Frontal cortex (tissue), 4 donors: ENCODE data around the gene ERN1. TPM values are rescaled to one million over a fixed set of nuclear protein-coding genes. Genes with fewer than 3 reads are reported as not detected.
"Not testable (repeated sequence)": the region's sequence is repeated elsewhere in the genome, so short reads cannot be mapped to it uniquely, and the experiment has no call there.

ENCODE experiments used
- DNase-seq, 2 donors: peaks; one replicate each; pipeline ENCODE4 v3.0.0; 2012; ENCODE audit warnings: low spot score in 2 of 2
- FAIRE-seq: peaks from 2 replicates; lab custom pipeline; 2012; peaks lifted over from hg19 to GRCh38; lab: Jason Lieb, UNC
- total RNA-seq: library from RNA; depleted of rRNA; stranded (reverse); fragments of >200 nt; gene quantifications from one replicate; pipeline ENCODE4 v1.2.3, GENCODE V29; 2014
- donor health status: control.
- donor health status: control.
- donor health status: control.

Gene ERN1
- total RNA-seq, 1 donor from 2014 or later = 3.7 TPM

DNA sequence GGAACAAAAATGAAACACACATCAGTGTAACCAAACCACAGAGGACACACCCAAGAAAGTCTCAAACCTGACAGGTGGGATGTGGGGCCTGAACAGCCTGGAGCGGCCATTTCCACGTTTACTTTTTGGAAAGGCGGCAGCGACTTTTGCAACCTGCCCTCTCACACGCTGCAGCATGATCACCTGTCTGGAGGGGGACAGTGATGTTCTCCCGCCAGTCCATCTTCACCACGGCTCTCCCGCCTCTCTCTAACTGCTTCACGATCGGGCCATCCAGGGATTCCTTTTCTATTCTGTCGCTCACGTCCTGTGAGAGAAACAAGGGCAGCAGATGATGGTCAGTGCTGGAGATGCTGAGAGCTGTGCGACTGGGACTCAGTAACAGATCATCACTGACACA, 84.8 kb downstream of the ERN1 start:
- DNase-seq = no peak
- no peak for FAIRE-seq

DNA sequence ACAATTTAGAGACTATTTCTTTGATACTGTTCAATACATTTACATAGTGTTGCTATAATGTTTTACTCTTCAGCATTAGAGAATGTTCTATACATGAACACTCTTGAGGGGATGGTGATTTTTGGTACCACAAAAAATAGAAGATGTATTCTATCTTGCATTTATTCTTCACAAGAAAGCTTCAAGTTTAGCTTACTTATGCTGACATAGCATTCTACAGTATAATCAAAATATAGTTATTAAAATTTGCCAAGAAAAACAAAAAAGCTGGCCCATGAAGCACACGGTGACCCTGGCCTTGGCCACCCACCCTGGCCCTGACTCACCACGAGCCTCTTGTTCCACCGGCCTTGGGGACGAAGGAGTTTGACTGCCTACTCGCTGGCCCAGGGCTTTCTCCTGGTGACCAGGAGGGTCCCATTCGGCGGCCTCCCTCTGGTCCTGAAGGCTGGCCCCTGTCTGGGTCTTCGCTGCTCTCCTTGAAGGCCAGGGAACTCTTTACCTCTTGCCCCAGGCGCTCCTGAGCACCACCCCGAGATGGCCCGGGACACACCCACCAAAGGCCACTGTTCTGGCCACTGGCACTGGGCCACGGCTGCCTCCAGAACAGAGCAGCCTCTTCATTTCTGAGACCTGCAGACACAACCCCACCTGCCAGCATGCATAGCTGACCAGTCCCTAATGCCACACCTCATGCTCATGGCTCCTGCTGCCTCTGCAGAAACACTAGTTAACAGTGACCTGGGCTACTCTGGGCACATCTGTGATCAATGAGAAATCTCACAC, 87.1 kb downstream of the ERN1 start:
- DNase-seq (no peak), FAIRE-seq (no peak)

DNA sequence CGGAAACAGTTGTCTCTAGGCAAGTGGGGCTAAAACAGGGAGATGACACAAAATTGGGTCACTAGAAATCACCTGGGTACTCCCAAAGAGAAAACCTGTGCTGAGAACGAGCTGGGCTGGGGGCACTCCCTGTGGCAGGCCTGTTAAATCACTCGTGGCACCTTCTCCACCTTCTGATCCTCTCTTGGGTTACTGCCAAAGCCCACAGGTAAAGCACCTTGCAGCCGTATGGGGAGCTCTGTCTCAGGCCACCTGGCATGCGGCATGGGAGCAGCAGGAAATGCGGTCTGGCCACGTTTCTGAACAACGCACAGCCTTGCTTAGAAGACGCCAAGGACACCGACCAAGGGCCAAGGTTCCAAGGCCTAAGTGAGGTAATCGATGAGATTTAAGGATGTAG, 88.0 kb downstream of the ERN1 start:
- no peak for FAIRE-seq

DNA sequence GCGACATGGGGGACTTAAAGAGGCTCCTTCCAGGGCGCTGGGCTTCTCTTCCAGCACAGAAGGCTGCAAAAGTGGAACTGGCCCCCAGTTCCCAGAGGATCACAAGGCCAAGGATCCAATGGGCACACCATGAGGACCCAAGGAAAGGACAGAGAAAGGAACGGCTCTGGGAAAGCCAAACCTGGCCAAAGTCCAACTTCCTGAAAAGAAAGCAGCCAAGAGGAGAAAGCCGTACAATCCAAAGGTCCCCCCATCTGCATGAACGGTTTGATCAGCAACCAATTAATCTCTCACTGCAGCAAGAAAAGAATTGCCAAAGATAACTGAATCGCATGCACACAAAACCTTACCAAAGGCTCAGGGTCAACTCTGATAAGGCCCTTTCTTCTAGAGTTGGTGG, 89.7 kb downstream of the ERN1 start:
- DNase-seq (no peak), FAIRE-seq (no peak)

More for the DNA sequence above, 88.0 kb downstream of the ERN1 start:
- DNase-seq = no peak

DNA sequence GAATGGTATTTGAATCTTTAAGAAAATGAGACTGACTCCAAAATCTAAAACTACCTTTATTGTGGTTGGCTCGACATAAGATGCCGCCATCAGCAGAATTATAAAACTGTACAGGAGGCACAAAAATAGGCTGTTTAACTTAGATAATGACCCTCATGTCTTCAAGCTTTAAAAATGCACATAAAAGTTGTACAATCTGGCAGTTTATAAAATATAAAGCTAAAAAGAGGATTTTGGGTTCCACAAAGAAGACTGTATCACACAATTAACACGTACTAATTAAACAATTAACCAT, 90.9 kb downstream of the ERN1 start:
- FAIRE-seq (no peak), DNase-seq (no peak)

DNA sequence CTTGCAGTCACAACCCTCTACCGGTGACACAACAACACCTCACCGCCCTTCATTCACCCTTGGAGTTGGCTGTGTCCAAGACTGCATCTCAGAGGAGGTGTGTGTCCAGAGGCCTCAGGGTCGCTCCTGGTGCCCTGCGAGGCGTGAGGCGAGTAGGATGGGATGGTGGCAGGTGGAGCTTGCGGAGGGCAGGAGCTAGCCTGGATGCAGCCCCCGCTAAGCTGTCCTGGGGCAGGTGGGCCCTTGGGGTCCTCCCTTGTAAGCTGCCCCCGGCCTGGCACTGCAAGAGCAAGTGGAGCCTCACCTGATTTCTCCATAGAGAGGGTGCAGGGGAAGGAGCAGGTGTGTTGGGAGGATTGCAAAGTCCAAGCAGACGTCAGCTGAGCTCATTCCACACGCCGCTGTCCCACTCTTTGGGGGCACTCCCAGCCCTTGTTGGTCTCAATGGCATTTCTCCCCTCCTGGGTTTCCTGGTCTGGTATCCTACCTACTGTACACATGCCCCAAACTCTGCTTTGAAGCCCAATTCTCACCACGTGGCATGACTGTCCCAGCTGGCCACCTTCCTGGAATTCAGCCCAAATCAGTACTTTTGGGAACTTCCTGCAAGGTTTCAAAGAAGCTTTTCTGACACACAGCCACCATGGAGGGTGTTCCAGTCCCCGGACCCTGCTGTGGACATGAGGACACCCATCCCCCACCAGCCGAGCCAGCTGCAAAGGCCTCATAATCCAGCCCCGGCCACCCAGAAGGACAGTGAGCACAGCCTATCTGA, 91.4 kb downstream of the ERN1 start:
- DNase-seq (no peak), FAIRE-seq (no peak)

DNA sequence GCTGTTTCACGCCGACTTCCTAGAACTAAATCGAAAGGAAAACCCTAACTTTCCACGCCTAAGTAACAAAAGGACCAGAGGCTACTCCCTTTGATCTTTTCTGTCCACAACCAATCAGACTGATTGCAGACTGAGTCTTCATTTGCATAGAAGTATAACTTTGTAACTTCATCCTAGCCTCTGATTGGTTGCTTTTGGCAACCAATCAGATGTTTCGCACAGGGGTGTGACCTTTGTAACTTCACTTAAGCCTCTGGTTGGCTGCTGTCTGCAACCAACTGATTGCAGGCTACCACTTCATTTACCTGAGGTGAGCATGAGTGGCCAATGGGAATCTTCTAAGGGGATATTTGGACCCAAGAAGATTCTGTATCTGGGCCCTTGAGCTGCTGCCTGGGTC, 92.1 kb downstream of the ERN1 start:
- no peak for DNase-seq
- no peak for FAIRE-seq

DNA sequence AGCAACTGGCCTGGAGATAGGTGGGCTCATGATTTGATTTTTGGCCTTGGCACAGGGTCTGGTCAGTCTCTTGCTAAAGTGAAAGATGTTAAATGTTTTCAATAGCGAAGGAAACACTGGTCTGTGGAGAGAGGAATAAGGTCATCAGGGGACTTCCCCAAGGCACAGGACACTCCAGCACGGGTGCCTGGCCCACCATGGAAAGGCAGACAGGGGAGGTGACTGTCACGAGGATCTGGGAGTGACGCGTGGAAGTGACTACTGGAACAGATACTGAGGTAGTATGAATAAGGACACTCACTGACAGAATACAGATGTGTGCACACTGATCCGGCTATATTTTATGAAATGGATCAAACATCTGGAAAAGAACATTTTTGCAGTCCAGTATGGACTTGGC, 92.8 kb downstream of the ERN1 start:
- FAIRE-seq (no peak), DNase-seq (no peak)

DNA sequence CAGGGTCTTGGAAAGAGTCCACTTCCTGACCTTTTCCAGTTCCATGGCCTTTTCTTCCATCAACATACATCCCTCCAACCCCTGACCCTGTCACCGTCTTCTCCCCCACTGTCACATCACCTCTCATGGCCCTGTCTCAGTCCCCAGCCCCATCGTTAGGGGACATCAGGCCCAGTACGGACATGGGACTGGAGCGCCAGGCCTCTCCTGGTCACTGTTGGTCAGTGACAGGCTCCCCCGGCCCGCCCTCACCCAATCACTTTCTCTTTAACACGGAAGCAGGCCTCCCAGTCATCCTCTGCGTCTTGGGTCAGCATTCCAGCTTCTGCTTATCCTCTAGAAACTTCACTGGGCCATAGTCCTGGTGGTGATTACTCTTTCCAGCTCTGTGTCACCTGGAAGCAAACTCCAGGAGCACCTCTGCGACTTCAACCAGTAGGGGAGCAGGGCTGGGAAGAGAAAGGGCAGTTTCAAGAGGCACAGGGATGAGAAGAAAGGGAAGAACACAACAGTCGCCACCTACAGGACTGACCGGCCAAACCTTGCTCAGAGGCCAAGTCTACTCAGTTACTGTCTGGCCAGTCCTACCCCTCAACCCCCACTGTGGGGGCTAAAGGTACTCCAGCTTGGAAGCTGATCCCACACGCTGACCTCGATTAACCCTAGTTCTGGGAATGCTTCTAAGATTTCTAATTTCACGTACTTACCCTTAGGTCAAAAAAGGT, 93.6 kb downstream of the ERN1 start:
- FAIRE-seq (no peak), DNase-seq (no peak)

DNA sequence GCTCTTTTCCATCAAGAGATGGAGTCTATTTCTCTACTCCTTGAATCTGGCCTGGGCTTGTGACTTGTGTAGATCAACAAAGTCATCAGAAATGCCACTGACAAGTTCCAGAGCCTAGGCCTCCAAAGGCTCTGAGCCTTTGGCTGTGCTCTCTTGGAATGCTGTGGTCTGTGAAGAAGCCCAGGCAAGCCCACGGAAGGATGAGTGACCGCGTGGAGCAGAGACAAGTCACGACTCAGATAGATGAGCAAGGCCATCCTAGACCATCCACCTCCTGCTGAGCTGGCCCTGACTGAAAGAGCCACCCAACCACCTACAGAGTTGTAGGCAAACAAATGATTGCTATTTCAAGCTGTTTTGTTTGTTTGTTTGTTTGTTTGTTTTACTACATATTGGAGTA, 97.9 kb downstream of the ERN1 start:
- FAIRE-seq = no peak
- no peak for DNase-seq

DNA sequence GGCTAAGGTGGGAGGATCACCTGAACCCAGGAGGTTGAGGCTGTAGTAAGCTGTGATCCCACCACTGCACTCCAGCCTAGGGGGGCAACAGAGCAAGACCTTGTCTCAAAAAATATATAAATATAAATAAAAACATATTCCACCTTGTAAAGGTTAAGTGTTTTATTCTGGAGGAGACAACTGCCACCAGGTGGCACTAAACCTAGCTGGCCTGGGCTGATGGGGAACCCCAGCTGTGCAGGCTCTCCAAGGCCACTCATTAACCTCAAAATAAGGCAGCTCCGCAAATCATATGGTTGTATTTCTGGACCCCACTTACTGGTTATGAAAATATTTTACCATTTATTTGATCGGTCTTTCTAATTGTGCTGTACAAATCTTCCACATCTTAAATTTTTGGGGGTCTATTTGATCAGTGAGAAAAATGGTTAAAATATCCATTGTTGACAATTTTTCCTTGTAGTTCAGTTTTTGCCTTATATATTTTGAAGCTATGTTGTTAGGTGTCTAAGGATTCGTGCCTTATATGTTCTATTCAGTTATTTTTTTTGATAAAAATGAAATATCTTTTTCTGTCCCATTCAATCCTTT, 101.0 kb downstream of the ERN1 start:
- FAIRE-seq = no peak
- peak in 1 of 2 donors; percentile 46 for DNase-seq

DNA sequence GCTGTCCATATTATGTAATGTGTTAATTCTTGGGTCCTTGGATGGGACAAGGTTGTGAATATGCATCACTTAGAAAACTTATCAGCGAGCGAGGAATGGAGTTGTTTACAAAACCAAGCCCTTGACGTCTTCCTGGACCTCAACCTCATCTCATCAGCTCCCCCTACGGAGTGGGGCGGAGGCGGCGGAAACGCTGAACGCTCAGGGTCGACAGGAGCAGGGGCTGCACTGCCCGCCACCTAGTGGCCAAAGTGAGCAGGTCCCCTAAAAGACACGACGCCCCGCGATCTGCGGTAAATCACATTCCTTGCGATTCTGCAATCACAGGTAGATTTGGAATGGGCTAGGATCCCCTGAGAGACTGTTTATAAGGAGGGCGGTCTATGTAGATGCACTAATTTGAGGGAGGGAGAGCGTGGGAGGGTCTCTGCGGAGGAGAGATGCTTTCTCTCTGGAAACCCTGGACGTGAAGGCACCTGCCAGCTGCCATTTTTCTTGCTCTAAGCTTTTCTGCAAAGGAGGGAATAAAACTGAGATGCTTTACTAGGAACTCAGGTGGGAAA, 104.1 kb downstream of the ERN1 start:
- FAIRE-seq (no peak), DNase-seq (no peak)

DNA sequence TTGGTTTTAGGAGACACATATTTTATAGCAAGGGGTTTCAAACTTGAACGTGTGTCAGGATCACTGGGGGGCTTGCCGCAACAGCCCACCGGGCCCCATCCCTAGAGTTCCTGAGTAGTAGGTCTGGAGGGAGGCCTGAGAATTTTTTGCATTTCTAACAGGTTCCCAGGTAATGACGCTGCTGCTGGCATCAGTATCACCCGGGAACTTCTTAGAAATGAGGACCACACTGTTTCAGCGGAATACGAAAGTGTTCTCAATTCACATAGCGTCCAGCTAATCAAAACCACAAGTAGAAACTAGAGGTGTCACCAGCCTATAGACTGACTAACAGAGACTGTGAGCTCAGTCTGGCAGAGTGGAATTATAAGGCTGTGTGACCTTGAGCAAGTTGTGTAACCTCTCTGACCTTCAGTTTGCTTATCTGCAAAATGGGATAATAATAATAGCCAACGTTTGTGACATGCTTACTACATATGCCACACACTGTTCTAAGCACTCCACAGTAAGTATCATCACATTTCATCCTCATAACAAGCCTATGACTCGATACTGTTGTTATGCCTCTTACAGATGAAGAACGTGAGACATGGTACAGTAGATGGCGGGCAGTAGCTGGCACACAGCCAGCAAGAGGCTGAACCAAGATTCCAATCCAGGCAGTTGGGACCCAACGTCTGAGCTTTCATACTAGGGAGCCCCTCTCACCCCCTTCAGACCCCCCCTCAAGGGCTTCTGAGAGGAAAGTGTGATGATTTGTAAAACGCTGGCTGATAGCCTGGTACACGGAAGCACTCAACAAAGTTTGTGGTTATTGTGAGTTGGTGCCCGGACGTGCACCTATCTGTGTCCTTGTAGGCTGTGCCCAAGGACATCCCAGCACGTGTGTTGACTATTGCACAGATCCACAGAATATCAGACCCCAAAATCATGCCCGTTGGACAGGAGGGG, 104.9 kb downstream of the ERN1 start:
- DNase-seq = no peak
- no peak for FAIRE-seq

DNA sequence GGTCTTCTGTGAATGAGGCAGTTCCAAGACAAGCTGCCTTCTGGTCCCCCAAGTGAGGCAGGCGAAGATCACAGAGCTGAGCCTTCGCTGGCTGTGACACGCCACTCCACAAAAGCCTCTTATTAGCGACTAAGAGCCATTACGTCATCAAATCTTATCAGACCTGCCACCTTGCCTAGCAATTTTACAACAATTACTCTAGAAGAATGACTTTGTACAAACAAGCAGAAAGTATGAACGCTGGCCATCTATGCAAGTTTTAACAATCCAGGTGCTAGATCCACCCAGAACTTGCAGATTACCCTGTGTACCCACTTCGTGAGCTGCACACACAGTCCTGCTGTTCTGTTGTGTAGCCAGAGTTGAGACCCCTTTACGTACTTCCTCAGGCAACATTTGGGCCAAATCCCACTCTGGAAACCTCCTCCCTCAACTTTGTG, 105.7 kb downstream of the ERN1 start:
- FAIRE-seq (no peak), DNase-seq (no peak)

DNA sequence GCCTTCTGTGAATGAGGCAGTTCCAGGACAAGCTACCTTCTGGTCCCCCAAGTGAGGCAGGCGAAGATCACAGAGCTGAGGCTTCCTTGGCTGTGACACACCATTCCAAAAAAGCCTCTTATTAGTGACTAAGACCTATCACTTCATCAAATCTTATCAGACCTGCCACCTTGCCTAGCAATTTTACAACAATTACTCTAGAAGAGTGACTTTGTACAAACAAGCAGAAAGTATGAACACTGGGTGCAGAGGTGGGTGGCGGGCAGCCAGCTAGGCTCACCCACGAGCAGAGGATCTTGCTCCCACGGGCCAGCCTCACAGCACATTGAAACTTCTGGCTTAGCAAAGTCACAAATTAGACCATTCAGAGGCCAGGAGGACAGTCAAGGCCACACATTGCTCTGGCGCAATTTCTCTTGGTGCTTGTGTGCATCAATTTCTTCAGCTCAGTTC, 107.3 kb downstream of the ERN1 start:
- no peak for FAIRE-seq

DNA sequence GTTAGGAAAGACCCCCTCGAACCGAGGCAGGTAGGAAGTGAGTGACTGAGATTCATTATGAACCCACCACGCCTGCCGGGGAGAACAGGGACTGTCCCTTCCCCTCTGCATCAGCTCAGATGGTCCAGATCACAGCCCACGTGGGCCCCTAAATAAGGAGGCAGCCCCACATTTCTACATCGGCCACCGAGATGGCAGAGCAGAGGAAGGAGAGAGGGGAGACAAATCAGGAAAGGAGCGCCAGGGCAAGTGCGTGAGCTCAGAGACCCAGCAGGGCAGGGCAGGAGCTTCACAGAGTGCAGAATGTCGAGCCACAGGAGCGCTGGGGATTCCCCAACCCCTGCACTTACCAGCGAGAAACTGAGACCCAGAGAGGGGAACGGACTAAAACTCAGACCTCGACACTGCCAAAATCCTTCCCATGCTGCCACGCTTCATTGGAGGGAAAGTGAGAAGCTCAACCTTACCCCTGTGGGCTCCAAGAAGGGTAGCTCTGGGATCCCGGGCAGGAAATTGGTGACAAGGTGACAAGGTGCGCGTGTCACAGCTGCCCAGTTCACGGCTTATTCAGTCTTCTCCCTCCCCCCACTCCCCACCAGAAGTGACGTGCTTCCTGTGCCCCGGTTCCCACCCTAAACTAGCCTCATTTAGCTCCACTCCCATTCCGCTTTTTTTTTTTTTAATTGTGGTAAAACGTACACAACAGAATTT, 109.7 kb downstream of the ERN1 start, which contains the start of gene ICAM2:
TSS of gene ICAM2 (minus strand) at position 578 of the 711 bp plus-strand sequence. CDS start 13,942 bp downstream, outside the sequence.
- FAIRE-seq (no peak), DNase-seq (no peak)

More for the DNA sequence above, 107.3 kb downstream of the ERN1 start:
- no peak for DNase-seq

DNA sequence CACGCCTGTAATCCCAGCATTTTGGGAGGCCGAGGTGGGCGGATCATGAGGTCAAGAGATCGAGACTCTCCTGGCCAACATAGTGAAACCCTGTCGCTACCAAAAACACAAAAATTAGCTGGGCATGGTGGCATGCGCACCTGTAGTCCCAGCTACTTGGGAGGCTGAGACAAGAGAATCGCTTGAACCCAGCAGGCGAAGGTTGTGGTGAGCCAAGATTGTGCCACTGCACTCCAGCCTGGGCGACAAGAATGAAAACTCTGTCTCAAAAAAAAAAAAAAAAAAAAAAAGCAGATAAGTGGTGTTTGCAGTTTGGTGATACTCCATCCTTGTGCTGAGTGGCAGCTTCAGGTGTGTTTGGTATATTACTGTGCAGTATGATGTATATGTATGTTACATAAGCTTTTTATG, 110.4 kb downstream of the ERN1 start:
- FAIRE-seq, DNase-seq: not testable (repeated sequence)

DNA sequence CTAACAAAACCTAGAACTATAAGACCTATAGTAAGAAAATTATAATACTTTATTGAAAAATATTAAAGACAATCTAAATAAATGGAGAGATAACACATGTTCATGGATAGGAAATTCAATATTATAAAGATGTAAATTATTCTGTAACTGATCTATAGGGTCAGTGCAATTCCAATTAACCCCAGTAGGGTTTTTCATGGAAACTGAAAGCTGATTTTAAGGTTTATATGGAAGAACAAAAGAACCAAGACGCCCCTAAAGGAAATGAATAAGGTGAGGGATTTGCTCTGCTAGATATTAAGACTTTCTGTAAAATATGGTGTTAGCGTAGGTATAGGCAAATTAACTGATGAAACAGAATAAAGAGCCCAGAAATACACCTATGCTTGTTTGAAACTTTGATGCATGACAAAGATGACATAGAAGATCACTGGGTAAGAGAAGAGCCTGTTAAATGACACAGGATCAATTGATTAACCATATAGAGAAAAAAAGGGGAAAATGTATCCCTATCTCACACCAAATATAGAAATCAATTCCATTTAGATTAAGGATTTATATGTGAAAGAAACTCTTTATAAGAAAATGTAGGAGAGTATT, 112.5 kb downstream of the ERN1 start:
- no peak for DNase-seq
- no peak for FAIRE-seq
